Activated naive CD8-positive, alpha-beta T cell treated with anti-CD3 and anti-CD28 coated beads, Interleukin-2, amount 50 U/mL, for 24 hours (primary cell): ENCODE data around the gene TUBGCP5.
"Not testable (repeated sequence)": the region's sequence is repeated elsewhere in the genome, so short reads cannot be mapped to it uniquely, and the experiment has no call there.

Experiments used
- ATAC-seq: fragments of 150-1000 bp; cut with Tn5 transposase; one replicate; pipeline ENCODE4 v1.10.0; 2021
- DNase-seq: peaks from one replicate; pipeline ENCODE4 v3.0.0; 2021
- H3K27ac Mint-ChIP-seq: one replicate; pipeline ENCODE4 v1.8.0; 2021; ENCODE audit warnings: mild to moderate bottlenecking, mixed read lengths
- H3K27me3 Mint-ChIP-seq: one replicate; pipeline ENCODE4 v1.8.0; 2021; ENCODE audit warnings: mixed read lengths
- H3K36me3 Mint-ChIP-seq: one replicate; pipeline ENCODE4 v1.8.0; 2021; ENCODE audit warnings: low read depth, mixed read lengths
- H3K4me1 Mint-ChIP-seq: one replicate; pipeline ENCODE4 v1.8.0; 2021; ENCODE audit warnings: mixed read lengths
- H3K4me3 Mint-ChIP-seq: one replicate; pipeline ENCODE4 v1.8.0; 2021; ENCODE audit warnings: mild to moderate bottlenecking, moderate library complexity, mixed read lengths
- H3K9me3 Mint-ChIP-seq: one replicate; pipeline ENCODE4 v1.8.0; 2021; ENCODE audit warnings: mixed read lengths

TUBGCP5 gene

DNA sequence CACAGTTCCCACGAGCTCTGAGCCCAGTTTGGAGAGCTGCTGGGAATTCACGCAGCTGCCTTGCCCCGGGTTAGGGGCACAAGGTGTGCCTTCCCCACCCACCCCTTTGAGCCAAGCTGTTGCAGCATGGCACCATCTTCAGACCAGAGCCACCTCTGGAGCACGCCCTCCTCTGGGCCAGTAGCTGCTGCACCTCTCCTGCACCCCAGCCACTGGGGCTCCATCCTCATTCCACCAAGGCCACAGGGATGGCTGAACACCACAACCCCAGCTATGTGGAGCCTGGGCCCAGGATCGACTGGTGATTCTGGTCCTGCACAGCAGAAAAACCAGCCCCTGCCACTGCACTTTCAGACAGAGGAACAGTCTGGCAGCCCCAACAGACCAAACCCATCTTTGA is 25.7 kb downstream of the TUBGCP5 start:
- H3K9me3 Mint-ChIP-seq, result no peaks in the 10 kb centered on the region
- ATAC-seq, result no peak
- H3K27me3 Mint-ChIP-seq, result no peaks in the 10 kb centered on the region
- no peak overlapping the region for H3K4me3 Mint-ChIP-seq
- peaks cover 30% of the 10 kb centered on the region for H3K36me3 Mint-ChIP-seq
- H3K27ac Mint-ChIP-seq, result no peak overlapping the region
- H3K4me1 Mint-ChIP-seq, result no peaks in the 10 kb centered on the region
- DNase-seq, result no peak

GRCh38 chr15:23012616-23013015 is 26.8 kb downstream of the TUBGCP5 start:
- not testable (repeated sequence) for DNase-seq, H3K27ac Mint-ChIP-seq, H3K4me3 Mint-ChIP-seq, ATAC-seq, H3K4me1 Mint-ChIP-seq, H3K27me3 Mint-ChIP-seq, H3K9me3 Mint-ChIP-seq
- H3K36me3 Mint-ChIP-seq, result peaks cover 34% of the 10 kb centered on the region

GRCh38 chr15:23003736-23004135 is 35.6 kb downstream of the TUBGCP5 start:
- Mint-ChIP-seq H3K9me3 (no peaks in the 10 kb centered on the region), H3K27me3 (no peaks in the 10 kb centered on the region), H3K36me3 (peaks cover 45% of the 10 kb centered on the region), H3K27ac (no peak overlapping the region), H3K4me3 (no peak overlapping the region), H3K4me1 (no peaks in the 10 kb centered on the region)
- ATAC-seq (no peak), DNase-seq (no peak)

DNA sequence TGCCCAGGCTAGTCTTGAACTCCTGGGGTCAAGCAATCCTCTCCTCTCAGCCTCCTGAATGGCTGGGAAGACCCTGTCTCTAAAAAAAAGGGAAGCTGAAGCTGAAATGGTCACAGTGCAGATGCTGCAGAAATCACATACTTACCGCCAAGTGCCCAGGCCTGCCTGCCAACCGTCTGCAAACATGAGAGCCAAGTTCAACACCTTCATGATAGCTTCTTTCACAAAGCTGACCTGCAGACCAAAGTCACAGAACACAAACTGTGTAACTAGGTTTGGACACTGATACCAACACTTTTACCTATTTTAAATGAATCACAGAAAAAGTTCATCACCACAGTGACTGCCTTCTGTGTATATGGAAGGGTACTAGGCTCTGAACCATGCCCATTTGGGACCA is 36.4 kb downstream of the TUBGCP5 start:
- no peak overlapping the region for H3K27ac Mint-ChIP-seq

DNA sequence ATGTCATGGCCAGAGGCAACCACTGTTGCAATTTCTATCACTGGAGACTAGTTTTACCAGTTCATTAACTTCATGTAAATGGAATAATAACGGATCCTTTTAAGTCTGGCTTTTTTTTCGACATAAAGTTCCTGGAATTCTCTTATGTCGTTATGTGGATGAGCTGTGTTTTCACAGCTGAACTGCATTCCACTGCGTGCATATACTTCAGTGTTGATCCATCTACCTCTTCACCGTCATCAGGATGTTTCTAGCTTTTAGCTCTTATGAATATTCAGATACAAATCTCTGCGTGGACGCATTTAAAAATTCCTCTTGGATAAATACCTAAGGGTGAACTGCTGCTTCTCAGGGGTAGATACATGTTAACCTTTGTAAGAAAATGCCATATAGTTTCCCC is 43.6 kb downstream of the TUBGCP5 start:
- no peak overlapping the region for H3K27ac Mint-ChIP-seq
- H3K36me3 Mint-ChIP-seq, result peaks cover 31% of the 10 kb centered on the region
- no peak for ATAC-seq
- H3K4me1 Mint-ChIP-seq, result no peaks in the 10 kb centered on the region
- H3K9me3 Mint-ChIP-seq, result no peaks in the 10 kb centered on the region
- no peaks in the 10 kb centered on the region for H3K27me3 Mint-ChIP-seq
- DNase-seq, result no peak
- no peak overlapping the region for H3K4me3 Mint-ChIP-seq

More for the DNA sequence above, 36.4 kb downstream of the TUBGCP5 start:
- Mint-ChIP-seq H3K4me1 (no peaks in the 10 kb centered on the region), H3K4me3 (no peak overlapping the region), H3K9me3 (no peaks in the 10 kb centered on the region), H3K27me3 (no peaks in the 10 kb centered on the region), H3K36me3 (peaks cover 42% of the 10 kb centered on the region)
- ATAC-seq, result no peak
- DNase-seq, result no peak

DNA sequence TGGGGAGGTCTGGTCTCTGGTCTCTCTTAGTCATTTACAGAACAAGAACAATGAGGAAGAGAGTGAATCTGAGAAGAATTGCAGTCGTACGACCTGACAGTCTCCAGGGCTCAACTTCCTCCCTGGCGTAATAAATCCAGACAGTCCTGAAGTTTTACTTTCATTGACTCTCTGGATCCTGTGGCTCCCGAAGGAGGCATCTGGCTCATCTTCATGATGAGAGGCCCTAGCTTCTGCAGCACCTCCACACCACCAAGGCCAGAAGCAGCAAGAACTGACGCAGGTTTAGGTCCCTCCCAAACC is 47.4 kb downstream of the TUBGCP5 start:
- Mint-ChIP-seq H3K27ac (no peak overlapping the region), H3K4me3 (no peak overlapping the region), H3K27me3 (no peaks in the 10 kb centered on the region), H3K4me1 (no peaks in the 10 kb centered on the region), H3K36me3 (peaks cover 23% of the 10 kb centered on the region), H3K9me3 (no peaks in the 10 kb centered on the region)
- no peak for ATAC-seq
- no peak for DNase-seq

DNA sequence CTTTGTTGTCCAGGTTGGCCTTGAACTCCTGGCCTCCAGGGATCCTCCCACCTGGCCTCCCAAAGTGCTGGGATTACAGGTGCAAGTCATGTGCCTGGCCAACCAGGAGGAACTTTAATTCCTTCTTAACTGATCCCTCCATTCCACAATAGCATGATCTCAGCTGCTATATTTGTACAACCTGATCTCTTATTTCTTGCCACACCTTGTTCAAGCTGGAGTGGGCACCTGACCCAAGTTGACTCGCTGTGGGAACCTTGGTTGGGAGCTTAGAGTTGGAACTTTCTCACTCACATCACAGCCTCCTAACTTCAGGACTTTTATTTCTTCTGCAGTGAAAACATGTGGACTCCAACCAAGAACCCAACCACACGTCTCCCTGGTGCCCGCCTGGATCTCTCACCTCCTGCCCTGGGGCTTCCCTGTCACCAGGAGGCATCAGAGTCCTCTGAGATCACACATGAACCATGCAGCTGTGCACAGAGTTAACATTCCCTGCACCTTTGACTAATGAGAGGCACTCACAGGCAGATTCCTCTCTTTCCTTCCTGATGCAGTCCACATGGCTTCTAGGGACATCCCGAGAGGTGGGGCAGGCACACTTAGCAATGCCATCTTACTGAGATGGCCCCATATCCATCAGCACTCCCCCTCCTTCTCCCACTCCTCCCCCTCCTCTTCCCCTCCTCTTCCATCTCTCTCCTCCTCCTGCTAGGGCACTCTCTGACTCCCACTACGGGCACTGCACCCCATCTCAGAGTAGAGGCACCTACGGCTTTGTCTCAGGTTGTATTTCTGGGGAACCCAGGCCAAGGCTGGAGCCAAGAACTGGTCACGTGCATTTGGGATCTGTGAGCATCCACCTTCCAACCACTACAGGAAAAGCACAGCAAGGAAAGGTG is 49.5 kb downstream of the TUBGCP5 start:
- no peaks in the 10 kb centered on the region for H3K9me3 Mint-ChIP-seq
- no peaks in the 10 kb centered on the region for H3K27me3 Mint-ChIP-seq
- no peaks in the 10 kb centered on the region for H3K4me1 Mint-ChIP-seq
- H3K36me3 Mint-ChIP-seq, result peaks cover 11% of the 10 kb centered on the region
- H3K27ac Mint-ChIP-seq, result no peak overlapping the region
- H3K4me3 Mint-ChIP-seq, result no peak overlapping the region
- no peak for ATAC-seq
- DNase-seq, result no peak

GRCh38 chr15:22988811-22989210 is 50.6 kb downstream of the TUBGCP5 start:
- Mint-ChIP-seq H3K27ac (no peak overlapping the region), H3K27me3 (no peaks in the 10 kb centered on the region), H3K9me3 (no peaks in the 10 kb centered on the region), H3K4me3 (no peak overlapping the region), H3K4me1 (no peaks in the 10 kb centered on the region), H3K36me3 (peaks cover 4% of the 10 kb centered on the region)
- ATAC-seq (no peak), DNase-seq (no peak)

DNA sequence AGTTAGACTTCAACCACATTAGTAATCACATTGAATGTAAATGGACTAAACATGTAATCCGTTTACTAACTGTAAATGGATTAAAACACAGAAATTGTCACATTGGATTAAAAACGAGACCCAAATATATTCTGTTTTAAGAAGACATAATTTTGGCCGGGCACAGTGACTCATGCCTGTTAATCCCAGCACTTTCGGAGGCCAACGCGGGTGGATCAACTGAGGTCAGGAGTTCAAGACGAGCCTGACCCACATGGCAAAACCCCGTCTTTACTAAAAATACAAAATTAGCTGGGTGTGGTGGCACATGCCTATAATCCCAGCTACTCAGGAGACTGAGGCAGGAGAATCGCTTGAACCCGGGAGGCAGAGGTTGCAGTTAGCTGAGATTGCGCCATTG is 57.4 kb downstream of the TUBGCP5 start:
- H3K9me3 Mint-ChIP-seq, H3K27ac Mint-ChIP-seq, H3K4me3 Mint-ChIP-seq, ATAC-seq, H3K36me3 Mint-ChIP-seq, DNase-seq: not testable (repeated sequence)
- Mint-ChIP-seq H3K4me1 (peaks cover 15% of the 10 kb centered on the region), H3K27me3 (peaks cover 21% of the 10 kb centered on the region)

GRCh38 chr15:22981051-22981840 is 58.1 kb downstream of the TUBGCP5 start:
- H3K4me1 Mint-ChIP-seq, result peaks cover 15% of the 10 kb centered on the region
- no peak for DNase-seq
- no peaks in the 10 kb centered on the region for H3K9me3 Mint-ChIP-seq
- no peaks in the 10 kb centered on the region for H3K36me3 Mint-ChIP-seq
- peak overlapping the region; percentile 72 for H3K4me3 Mint-ChIP-seq
- H3K27me3 Mint-ChIP-seq, result peaks cover 21% of the 10 kb centered on the region
- no peak overlapping the region for H3K27ac Mint-ChIP-seq
- no peak for ATAC-seq

DNA sequence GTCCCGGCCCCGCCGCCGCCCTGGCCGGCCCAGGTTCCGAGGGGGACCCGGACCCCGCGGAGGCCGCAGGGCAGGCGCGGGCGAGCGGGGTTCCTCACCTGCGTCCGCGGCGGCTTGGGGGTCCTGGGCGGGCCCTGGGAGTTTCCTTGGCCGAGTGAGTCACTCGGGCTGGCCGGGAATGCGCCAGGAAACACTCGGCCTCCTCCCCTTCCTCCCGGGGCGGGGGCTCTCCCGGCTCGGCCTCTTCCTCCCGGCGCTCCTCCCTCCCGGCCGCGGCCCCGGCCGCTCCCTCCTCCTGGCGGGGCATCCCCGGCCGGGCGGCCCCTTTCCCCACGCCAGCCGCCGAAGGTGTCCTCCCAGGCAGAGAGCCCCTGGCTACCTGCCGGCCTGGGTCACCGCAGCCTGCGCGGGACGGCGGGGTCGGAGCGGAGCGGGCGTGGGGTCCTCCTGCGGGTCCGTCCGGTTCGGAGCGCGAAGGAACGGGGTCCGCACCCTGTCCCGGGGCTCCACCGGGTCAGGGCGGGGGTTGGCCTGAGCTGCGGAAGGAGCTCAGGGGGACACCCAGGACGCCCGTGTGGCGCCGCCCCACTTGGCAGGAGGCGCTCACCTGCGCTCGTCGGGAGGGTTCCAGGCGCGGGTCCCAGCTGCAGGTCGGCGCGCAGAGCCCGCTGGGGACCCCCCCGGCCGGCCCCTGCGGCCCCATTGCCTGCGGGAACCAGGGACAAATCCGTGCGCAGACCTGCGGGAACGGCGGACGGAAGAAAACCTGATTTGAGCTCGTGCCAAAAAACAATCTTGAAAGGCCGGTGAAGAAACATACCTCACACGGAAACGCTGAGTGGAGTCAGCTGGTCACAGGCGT is 58.9 kb downstream of the TUBGCP5 start, which contains the start of gene CYFIP1:
TSS of gene CYFIP1 (minus strand) at position 180 of the 862 bp plus-strand sequence. CDS start 33,083 bp downstream, outside the sequence.
- Mint-ChIP-seq H3K4me1 (peaks cover 15% of the 10 kb centered on the region), H3K36me3 (no peaks in the 10 kb centered on the region), H3K27ac (peak within 1 kb of the TSS; percentile 52), H3K27me3 (peaks cover 21% of the 10 kb centered on the region), H3K9me3 (no peaks in the 10 kb centered on the region), H3K4me3 (peak within 1 kb of the TSS; percentile 88)
- peak; percentile 49 for DNase-seq
- peak; percentile 52 for ATAC-seq

- Mint-ChIP-seq H3K9me3 (no peaks in the 10 kb centered on the region), H3K36me3 (no peaks in the 10 kb centered on the region), H3K27ac (peak overlapping the region; percentile 52), H3K27me3 (peaks cover 21% of the 10 kb centered on the region), H3K4me3 (peak overlapping the region; percentile 88), H3K4me1 (peaks cover 15% of the 10 kb centered on the region)
- DNase-seq (peak; percentile 48), ATAC-seq (peak; percentile 60)
These were observed 59.9 kb downstream of the TUBGCP5 start for GRCh38 chr15:22979238-22980188.

GRCh38 chr15:22978691-22979237 is 60.6 kb downstream of the TUBGCP5 start:
- H3K4me1 Mint-ChIP-seq, result peaks cover 15% of the 10 kb centered on the region
- H3K27ac Mint-ChIP-seq, result no peak overlapping the region
- H3K9me3 Mint-ChIP-seq, result no peaks in the 10 kb centered on the region
- peak overlapping the region; percentile 88 for H3K4me3 Mint-ChIP-seq
- DNase-seq (peak; percentile 20), ATAC-seq (peak; percentile 37)
- H3K36me3 Mint-ChIP-seq, result no peaks in the 10 kb centered on the region
- H3K27me3 Mint-ChIP-seq, result peaks cover 21% of the 10 kb centered on the region
